HG03060 (cell line): ENCODE results near the gene PTPRE.
A peak's percentile ranks its signal among the peaks of the same experiment; 100 is the strongest.

Experiments used
- ATAC-seq: cut with Tn5 transposase; IDR thresholded peaks from one replicate; pipeline ENCODE4 v1.9.1; 2021; ENCODE audit warnings: low read depth, moderate number of reproducible peaks; ENCODE audit not compliant: unreplicated experiment

The PTPRE gene

DNA sequence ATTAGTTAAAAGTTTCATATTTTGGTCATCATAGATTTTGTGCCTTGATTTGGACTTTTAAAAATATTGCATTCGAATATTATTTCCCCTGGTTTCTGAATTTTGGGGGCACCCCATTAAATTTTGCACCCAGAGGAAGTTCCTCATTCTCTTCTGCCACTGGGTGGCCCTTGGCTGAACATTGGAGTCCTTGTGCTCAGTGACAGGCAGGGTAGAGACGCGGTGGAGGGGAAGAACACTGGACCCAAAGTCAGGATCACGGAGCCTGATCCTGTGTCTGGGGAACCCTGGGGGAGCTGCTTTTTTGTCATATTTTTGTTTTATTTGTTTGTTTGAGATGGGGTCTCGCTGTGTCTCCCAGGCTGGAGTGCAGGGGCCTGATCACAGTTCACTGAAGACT, 144.6 kb downstream of the PTPRE start:
- no peak for ATAC-seq

DNA sequence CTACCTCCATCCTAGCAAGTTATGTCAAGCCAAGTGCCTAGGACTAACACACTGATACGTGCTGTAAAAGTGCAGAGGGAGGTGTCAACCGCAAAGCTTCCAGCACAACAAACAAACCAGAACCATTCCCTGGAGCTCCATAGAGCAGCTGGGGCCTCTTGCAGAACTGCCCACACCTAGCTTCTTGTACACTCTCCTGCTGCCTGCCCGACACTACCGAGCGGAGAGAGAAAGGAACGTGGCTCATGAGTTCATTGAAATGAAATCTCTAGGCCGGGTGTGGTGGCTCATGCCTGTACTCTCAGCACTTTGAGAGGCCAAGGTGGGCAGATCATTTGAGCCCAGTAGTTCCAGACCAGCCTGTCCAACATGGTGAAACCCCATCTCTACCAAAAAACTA, 145.8 kb downstream of the PTPRE start:
- no peak for ATAC-seq

DNA sequence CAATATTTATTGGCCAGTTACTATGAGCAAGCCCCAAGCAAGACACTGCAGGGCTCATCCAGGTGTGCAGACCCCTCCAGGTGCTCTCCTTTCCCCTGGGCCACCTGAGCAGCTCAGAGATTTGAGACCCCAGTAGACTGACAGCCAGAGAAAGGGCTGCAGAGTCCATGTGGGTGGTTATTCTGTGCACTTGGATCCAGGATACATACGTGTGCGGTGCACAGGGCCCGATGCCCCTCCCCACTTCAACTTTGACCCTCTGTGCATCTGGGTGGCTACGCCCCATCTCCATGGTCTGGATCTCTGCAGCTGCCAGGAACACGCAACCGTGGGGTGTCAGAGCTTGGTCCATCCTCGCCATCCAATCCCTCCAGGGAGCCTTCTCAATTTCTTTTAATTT, 146.5 kb downstream of the PTPRE start:
- no peak for ATAC-seq

DNA sequence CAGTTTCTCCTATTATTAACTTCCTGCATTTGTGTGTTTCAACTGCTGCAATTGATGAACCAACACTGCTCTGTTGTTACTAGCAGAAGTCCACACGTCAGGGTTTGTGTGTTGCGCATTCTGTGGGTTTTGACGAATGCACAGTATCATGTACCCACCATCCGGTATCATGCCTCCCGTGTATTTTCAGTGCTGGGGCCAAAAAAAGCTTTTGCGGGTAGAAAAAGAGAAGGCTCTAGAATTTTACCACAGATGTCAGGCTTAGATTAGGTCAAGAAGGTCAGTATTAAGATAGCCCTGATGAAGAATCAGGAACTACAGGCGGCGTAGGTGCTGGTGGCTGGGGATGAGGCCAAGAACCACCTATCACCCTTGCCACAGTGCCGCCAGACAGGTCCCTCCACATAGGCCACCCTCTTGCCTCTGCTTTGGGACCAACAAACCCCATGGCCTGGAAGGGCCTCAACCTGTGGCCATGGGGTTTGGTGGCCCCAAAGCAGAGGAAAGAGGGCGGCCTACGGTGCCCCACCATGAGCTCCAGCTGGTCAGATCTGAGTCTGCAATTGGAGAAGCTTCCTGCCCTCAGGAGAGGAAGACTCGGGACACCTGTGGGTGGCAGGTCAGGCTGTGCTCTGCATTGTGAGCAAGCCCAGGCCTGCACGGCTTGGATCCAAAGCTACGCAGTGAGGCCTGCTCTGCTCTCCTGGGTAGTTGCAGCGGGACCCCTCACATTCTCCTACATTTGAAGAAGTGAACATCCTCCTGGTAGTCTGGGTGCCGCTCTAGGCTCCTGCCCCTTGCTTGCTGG, 147.5 kb downstream of the PTPRE start:
- no peak for ATAC-seq

DNA sequence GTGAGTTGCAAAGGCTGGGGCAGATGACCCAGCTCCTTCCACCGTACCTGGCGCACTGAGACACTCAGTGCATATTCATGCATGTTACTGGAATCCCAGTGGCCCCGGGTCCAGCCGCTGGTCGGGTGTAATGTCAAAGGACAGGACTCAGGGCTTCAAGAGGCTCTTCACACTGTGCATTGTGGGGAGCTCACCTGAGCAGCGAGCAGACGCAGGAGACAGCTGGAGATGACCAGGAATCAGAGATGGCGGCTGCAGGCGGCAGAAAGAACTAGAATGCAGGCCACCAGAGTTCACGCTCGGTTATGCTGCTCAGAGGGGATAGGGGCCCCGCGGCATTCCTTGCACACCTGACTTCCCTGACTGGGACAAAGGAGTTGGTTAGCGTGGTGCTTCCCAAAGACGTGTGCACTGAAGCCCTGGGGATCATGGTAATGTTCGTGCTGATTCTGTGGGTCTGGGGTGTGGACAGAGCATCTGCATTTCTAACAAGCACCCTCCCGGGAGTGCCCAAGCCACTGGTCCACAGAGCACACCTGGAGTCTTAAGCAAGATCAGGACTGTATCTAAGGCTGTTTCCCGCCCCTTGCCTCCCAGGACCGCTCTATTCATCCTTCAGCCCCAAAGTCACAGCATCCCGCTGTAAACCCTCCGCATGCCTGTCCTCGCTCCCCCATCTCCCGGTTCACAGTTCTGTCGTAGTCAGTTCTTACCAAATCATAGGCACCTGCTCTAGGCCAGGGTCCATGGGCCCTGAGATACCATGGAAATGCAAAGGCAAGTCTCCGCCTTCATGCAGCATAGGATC, 148.4 kb downstream of the PTPRE start:
- ATAC-seq: no peak

DNA sequence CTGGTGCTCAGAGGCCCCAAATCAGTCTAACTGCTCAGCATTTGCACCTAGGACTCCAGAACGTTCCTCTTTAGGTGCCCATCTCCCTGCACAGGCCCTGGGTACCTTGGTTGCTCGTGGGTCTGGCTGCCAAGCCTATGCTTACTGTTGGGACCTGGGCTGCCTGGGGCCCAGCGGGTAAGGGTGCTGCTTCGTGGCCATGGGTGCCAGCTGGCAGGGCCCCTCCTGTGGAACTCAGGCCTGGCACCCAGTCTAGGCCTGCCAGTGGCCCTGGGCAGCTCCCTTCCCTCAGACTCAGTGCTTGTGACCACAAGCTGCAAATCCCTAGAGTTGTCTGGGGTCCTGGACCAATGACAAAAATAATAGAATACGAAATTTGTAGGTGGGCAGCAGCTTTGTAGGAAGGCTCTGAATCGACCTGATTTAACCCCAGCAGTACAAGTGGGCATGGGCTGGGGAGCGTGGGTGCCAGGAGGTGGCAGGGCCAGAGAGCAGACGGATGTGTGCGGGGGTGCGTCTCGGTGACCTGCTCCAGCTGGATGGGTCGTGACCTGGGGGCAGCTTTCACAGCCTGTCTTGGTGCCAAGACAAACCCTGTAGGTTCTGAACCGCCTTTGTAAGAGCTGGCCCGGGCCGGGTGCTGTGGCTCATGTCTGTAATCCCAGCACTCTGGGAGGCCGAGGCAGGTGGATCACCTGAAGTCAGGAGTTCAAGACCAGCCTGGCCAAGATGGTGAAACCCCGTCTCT, 149.6 kb downstream of the PTPRE start:
- no peak for ATAC-seq

DNA sequence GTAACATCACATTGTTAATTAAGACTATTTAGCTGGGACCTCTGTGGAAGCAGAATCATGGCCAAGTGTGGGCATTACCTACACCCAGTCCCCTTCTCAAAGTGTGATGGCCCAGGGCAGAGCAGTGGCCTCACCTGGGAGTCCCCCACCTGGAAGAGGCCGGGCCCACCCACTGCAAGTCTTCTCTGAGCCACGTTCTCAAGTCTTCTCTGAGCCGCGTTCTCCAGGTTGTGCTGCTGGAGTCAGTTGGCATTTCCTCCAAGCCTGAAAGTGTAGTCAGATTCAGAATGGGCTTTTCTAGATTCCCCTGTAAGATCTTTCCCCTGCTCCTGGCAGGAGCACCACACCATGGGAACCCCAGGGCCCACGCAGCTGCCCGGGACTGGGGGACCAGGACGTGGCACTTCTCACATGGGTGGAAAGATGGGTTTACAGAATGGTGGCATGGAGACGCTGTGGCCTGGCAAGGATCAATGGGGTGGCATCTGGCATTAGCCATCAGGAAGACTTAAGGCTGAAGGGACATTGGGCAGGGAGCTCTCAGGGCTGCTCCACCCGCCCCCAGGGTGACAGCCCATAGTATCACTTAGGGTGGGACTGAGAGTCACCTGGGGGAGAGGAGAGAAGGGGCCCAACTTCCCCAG, 151.3 kb downstream of the PTPRE start:
- ATAC-seq: no peak

DNA sequence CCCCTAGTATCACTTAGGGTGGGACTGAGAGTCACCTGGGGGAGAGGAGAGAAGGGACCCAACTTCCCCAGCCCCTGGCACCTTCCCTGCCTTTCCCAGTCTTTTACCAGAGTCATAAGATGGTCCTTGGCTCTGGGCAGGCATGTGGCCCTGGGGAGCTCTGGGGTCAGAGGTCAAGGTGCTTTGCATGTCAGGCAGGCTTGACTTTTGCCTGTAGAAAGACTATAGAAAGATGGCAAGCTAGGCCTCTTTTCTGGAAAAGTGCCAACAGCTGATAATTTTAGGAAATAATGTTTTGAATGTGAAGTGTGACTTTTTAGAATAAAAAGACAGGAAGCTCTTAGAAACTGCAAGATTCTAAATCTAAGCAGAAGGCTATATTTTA, 151.8 kb downstream of the PTPRE start:
- no peak for ATAC-seq

DNA sequence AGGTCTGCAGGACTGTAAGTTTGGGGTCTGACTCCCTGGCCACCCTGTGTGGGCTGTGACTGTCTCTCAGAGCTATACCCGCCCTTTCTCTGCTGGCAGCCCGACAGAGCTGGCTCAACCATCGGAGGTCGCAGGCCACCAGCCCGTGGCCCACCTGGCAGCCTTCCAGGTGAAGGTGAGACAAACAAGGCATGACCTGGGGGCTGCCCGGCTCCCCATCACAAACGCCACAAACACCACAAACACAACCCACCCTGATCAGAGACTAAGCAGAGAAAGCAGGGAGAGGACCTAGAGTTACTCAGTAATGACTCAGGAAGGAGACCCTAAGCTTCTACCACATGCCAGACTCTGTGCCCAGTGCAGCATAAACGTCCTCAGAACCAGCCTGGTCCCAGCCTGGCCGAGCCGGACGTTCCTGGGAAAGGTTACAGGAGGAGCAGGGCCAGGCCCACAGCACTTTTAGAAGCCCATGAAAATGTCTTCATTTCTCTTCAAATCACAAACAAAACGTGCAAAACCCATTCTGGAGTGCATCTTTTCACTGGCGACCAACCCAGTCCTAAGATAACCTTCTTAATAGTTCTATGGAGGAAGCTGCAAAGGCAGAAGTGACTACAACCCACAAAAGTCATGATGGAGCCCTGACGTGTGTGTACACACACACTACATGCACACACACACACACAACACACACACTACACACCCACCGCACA, 152.5 kb downstream of the PTPRE start:
- no peak for ATAC-seq

DNA sequence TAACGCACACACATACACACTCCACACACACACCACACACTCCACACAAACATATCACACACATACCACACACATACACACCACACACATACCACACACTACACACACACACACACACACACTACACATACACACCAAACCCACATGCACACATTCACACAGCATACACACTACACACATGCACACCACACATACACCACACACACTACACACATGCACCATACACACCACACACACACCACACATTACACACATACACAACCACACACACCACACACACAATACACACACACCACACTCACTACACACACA, 153.0 kb downstream of the PTPRE start:
- no peak for ATAC-seq

DNA sequence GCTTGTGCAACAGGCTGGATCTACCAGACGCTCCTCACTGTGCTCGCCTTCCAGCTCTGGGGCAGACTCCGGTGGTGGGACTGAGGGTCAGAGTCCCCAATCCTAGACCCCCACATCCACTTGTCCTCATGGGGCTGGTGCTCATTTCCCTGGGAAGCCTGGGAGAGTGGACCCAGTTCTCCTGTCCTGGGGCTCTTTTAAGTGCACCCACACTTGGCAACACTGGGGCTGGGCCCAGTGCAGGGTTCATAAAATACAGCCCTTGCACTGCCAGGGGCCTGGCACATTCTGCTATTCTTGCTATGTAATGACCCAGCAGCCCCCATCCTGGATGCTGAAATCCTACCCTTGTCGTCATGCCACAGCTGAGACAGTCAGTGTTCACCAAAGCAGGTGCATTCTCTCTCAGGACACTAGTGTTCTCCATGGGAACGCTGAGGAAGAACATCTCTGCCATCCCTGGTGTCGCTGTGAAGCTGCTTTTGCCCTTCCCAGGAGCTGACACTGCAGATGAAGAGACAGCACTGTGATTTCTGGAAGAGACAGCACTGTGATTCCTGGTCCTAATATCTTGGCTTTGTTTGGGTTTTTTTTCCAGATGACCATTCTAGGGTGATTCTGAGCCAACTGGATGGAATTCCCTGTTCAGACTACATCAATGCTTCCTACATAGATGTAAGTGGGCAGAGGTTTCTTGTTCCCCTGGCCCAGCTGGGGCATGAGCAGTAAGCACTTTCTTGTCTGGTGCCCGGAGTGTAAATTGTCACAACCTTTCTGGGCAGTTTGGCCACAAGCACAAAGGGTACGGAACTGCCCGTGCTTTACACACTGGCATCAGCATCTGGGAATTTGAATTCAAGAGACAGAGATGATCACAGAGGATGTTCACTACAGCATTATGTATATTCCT, 153.7 kb downstream of the PTPRE start:
- no peak for ATAC-seq

DNA sequence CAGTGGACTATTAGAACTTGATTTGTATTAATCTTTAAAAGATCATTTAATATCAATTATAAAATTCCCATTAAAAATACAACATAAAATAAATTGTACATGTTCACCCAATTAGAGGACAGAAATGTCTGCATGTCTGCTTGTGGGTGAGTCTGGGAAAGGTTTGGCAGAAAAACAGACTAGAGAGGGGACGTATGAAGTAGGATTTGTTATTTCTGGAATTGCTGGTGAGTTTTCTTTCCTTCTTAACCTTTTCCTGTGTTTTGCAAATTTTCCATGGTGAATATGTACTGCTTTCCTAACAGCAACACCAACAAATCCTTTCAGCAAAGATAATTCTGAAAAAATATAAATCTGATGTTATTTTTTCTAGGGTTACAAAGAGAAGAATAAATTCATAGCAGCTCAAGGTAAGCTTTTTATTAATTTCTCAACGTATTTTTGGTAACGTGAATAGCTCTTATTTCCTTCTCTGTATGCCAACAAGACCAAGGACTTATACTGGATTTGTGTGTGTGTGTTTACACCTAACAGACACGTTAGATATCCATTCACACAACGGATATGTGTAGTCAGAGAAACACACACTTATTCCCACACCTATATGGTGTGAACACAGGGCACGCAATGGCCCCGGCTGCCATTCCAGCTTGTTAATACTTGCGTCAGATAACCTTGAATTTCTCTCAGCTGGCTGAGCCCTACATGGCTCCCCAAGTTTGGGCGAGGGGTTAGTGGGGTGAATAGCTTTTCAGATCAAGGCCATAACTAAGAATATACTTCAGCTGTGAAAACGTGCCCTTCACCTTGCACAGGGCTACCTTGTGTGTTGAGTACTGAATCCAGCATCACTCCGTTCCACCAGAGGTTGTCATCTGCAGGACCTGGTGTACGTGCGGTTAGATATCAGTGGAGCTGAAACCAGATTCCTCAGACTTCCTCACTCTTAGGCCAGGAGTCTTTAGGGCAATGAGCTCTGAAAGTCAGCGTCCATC, 154.7 kb downstream of the PTPRE start:
- ATAC-seq: no peak

DNA sequence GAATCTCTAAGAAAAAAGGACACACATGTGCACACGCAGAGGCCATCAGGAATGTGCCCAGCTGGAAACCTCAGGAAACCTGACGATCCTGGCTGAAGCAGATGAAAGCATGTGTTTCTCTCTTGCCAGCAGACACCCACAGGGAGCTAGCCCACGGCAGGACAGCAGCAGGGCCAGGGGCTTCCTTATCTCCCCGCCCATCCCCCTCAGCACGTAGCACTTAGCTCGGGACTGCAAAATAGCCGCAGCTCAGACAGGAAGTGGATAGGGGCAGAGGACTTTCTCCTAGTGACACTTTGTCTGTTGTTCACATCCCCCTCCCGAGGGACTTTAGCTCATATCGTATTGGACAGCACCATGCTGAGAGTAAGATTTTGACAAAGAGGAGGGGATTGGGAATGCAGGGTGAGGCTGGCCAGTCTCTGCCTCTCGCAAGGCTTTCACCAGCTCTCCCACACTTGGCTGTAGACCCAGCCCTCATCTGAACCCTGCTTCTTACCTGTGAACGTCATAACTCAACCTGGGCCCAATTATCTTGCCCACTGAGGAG, 155.5 kb downstream of the PTPRE start:
- ATAC-seq: no peak

DNA sequence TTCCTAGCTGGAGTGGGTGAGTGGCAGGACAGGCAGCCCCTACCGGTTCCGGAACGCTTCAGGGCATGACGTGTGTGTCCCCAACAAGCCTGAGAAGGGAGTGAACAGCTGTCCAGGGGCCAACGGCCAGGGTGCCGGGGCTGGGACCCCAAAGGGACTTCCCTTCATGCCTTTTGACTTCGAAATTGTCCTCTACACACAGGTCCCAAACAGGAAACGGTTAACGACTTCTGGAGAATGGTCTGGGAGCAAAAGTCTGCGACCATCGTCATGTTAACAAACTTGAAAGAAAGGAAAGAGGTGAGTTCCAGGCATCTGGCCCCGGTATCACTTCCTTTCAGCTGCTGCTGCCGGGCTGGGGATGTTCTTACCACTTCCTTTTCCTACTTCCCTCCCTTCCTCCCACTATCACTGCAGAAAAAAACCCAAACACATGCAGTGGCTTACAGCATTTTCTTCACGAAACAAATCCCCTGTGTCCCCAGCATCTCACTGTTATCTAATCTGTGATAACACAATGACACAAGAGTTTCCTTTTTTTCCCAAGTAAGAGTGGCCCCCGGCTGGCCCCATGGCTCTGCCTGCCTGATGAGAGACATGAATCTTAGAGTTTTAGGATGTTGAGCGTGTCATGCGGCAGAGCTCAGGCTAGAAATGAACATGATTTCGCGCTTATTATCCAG, 156.1 kb downstream of the PTPRE start:
- ATAC-seq: peak; percentile 40

DNA sequence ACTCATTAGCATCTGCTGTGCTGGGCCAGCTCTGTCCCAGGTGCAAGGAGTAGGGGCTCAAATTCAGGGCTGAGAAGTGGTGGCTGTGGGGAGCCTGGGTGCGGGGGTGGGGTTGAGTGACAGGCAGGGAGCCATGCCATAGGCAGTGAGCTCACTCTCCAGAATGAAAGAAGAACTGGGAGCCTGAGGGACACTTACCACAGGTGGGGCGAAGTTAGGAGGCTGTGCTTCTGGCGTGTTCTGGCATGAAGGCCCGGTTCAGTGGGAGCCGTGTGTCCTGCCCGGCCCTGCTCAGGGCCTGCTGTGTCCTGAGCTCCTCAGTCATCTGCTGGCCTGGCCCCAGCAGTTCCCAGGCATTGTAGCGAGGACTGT, 156.8 kb downstream of the PTPRE start:
- ATAC-seq: no peak

DNA sequence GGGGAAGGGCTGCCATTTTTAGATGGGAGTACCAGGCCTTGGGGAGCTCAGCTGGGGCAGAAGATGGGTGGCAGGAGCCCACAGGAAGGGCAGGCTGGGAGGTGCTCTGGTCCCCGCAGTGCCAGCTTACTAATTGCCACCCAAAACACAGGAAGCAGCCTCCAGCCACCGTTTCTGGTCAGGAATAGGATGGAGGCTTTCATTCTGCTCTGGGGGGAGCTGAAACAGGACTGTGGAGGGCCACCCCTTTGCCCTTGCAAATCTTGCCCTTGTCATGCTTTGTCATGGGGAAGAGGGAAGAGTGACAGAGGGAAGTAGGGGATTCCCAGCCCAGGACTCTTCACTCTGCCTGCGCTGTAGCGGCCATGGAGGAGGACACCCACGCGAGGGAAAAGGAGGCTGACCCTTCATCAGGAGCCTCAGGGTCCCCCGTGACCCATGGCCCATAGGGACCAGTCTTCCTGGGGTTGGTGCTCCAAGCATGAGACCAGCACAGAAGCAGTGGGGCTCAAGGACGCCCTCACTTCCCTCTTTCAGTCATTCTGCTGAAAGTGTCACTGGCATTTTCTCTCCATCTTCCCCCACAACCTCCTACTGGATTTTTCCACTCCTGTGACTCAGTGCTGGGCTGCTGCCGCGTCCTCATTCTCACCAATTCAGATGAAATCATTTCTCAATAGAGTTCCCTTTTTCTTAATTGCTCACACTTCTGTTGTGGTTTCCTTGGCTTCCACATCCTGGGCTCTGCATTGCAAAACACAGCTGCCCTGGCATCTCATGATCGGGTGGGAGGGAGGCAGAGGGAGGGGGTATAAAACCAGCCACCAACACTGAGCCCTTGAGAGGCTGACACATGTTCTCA, 157.4 kb downstream of the PTPRE start:
- ATAC-seq: peak; percentile 50
